ENCODE results near the gene CCDC183. TPM values are rescaled to one million over a fixed set of nuclear protein-coding genes. Genes with fewer than 3 reads are reported as not detected.

CCDC183 gene
- total and polyA plus RNA-seq, 2 of the 4 experiments (the other 2 are of a cell fraction) = under 0.01 to 0.29 TPM

DNA sequence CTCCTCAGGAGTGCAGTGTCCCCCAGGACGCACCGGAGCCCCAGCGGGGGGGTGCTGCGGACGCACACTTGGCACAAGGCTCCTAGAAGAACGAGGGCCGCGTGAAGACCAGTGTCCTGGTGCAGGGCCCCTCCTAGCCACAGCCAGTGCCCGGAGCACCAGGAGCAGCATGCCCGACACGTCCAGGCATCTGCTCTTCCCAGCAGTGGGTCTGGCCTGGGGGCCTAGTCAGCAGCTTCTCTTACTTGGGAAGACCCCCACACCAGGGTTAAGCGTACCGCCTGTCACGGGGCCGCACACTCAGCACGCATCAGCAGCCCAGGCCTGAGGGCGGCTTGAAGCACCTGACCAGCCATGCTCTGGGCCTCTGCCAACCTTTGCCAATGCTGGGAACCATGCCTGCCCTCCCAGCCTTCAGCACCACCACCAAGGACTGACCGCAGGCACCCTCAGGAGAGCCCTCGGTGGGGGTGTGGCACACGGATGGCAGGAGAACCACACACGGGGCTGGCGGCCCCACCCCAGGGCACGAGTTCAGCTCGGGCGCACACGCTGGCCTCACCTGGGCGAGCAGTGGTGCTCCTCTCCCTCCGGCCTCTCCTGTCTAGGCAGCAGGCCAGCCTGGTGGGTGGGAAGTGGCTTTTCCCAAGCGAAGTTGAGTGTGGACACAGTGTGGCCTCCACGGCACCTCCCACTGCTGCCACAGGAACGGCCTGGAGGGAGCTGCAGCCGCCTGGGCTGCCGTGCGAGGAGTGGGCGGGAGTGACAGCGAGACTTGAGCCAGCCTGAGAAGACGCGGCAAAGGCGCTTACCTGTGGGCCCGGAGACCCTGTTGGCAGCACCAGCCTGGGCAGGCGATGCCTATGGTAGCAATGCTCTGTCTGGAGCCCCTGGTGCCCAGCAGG, 34.1 kb downstream of the CCDC183 start:
- Histone ChIP-seq H4K20me1 (ENCODE audit: insufficient read depth, low read length) (no peaks in the 10 kb centered on the region; the same call in 1 of the 2 replicates), H3K23ac (ENCODE audit: low read depth, low read length) (no peak overlapping the region), H3K56ac (ENCODE audit: extremely low read depth, insufficient read depth, low read length) (no peak overlapping the region), H3K36me3 (ENCODE audit: control insufficient read depth, insufficient read depth, low read length) (peaks cover 61% of the 10 kb centered on the region), H4K8ac (ENCODE audit: low read depth in 2 of 2, low read length in 2 of 2) (no peak overlapping the region), H3K27me3 (ENCODE audit: control insufficient read depth, insufficient read depth, low read length) (no peaks in the 10 kb centered on the region), H2AFZ (replicated peaks; ENCODE audit: low read length, poor library complexity) (no peak overlapping the region), H2BK20ac (ENCODE audit: low read depth, low read length) (no peak overlapping the region), H2BK5ac (ENCODE audit: low read depth, low read length, poor library complexity, severe bottlenecking) (no peak overlapping the region), H3K18ac (ENCODE audit: low read depth, low read length) (no peak overlapping the region), H3K79me1 (ENCODE audit: low read depth in 1 of 2, low read length in 2 of 2) (peaks cover 3% of the 10 kb centered on the region in 2 experiments; a peak in 1 of 4 replicates), H3K9me1 (ENCODE audit: insufficient read depth, low read length) (no peaks in the 10 kb centered on the region), H3K4me2 (ENCODE audit: low read depth, low read length) (no peak overlapping the region), H3K9me3 (ENCODE audit: control insufficient read depth, insufficient read depth, low read length) (no peaks in the 10 kb centered on the region), H3K4ac (ENCODE audit: low read depth, low read length) (no peak overlapping the region), H3K27ac (ENCODE audit: insufficient read depth, low read length) (no peak overlapping the region), H3K4me1 (ENCODE audit: control insufficient read depth, insufficient read depth, low read length) (no peaks in the 10 kb centered on the region), H2BK15ac (ENCODE audit: low read depth, low read length) (no peak overlapping the region), H2AK5ac (ENCODE audit: low read depth, low read length) (no peak overlapping the region), H4K5ac (ENCODE audit: low read depth, low read length) (no peak overlapping the region), H4K91ac (ENCODE audit: insufficient read depth, low read depth, low read length) (no peak overlapping the region), H3K4me3 (ENCODE audit: insufficient read depth, low read depth, low read length) (no peak overlapping the region), H2BK120ac (ENCODE audit: low read depth, low read length) (no peak overlapping the region), H3K14ac (replicated peaks; ENCODE audit: low read depth, low read length) (no peak overlapping the region), H2AK9ac (replicated peaks; ENCODE audit: low read depth, low read length, poor library complexity) (no peak overlapping the region), H3K9ac (ENCODE audit: low read depth, low read length) (no peak overlapping the region)
- TF ChIP-seq RCOR1 (IDR thresholded peaks at IDR 0.05; ENCODE audit: insufficient replicate concordance, low read length) (no peak), MAFK (IDR thresholded peaks at IDR 0.05; ENCODE audit: low read depth, low read length) (no peak)
- dilution Hi-C loops (cut with HindIII; ENCODE audit: low sequenced_read_pairs, unreplicated experiment) = no loop called here
- POLR2A ChIA-PET (ENCODE audit: unreplicated experiment) = no interaction called here
- in situ Hi-C loops (cut with MboI; ENCODE audit: low sequenced_read_pairs) = no loop called here
- intact Hi-C loops (cut with micrococcal nuclease) = no loop called here
- WGBS, 2 experiments (ENCODE audit: extremely low coverage in 2 of 2, insufficient read length in 1 of 2) = 91% methylated on average over 23 of the region's 41 CpGs; no CpG with 5 or more reads in 1 of the 2 experiments
- CTCF ChIA-PET = interaction anchor here (0.5 kb wide), 1 partner anchor 53 kb away, joined by 3 read pairs; no protein-coding TSS in a partner anchor
- BruUV-seq (replicated peaks) = no TSS peak
- ATAC-seq (ENCODE audit: low read depth) (no peak), DNase-seq (no peak)
